GM23338 (cell line): Measurements from ENCODE around the gene CFB. TPM values are rescaled to one million over a fixed set of nuclear protein-coding genes. Genes with fewer than 3 reads are reported as not detected.

Source experiments
- CREB1 ChIP-seq: fragments of 250-450 bp; sonication (Bioruptor Pico); IDR thresholded peaks from 2 replicates; pipeline ENCODE4 v1.5.0; 2020; ENCODE audit warnings: low read depth, mild to moderate bottlenecking, moderate library complexity
- JUNB ChIP-seq: IDR thresholded peaks from one replicate; pipeline ENCODE4 v1.6.1; 2016; ENCODE audit warnings: antibody characterized with exemption; ENCODE audit not compliant: unreplicated experiment
- REST ChIP-seq: IDR thresholded peaks from one replicate; pipeline ENCODE4 v1.6.1; 2018; ENCODE audit warnings: antibody characterized with exemption; ENCODE audit not compliant: unreplicated experiment
- ZNF114 ChIP-seq: fragments of 250-450 bp; sonication (Bioruptor Pico); IDR thresholded peaks from 2 replicates; pipeline ENCODE4 v1.5.0; 2020; ENCODE audit warnings: mild to moderate bottlenecking, moderate library complexity
- ZNF462 ChIP-seq: fragments of 250-450 bp; sonication (Bioruptor Pico); IDR thresholded peaks from 2 replicates; pipeline ENCODE4 v1.5.0; 2020; ENCODE audit warnings: mild to moderate bottlenecking, moderate library complexity
- polyA plus RNA-seq: library from polyadenylated mRNA; unstranded; fragments of >200 nt; fragmentation: Nextera tagmentation; extraction: Ambion mirVana; gene quantifications from 2 replicates; pipeline ENCODE4 v1.2.1, GENCODE V29; 2016
- total RNA-seq: library from RNA; depleted of rRNA; stranded (reverse); fragments of >200 nt; shearing (Covaris generic); gene quantifications from 2 replicates; pipeline ENCODE4 v1.2.3, GENCODE V29; 2014

The CFB gene
- total and polyA plus RNA-seq, 2 experiments from 2014 or later, result 0.86 TPM; not detected in 1

- TF ChIP-seq ZNF462 (CRISPR knock-in tag) (no peak), ZNF114 (no peak), CREB1 (CRISPR knock-in tag) (no peak), JUNB (no peak), REST (no peak)
Measured at GRCh38 chr6:31896856-31897611, 48.9 kb upstream of the CFB start (continued).
